Stomach (tissue), 9 donors: ENCODE measurements around the gene PSME1. TPM values are rescaled to one million over a fixed set of nuclear protein-coding genes. Genes with fewer than 3 reads are reported as not detected.

ENCODE experiments used
- DNase-seq, 2 donors: peaks; one replicate each; pipeline versions ENCODE4 v3.0.0 to v3.0.0-alpha.2; 2013 to 2019
- H3K27ac ChIP-seq, 5 donors: fragments of 200-600 bp in 4 of 5; sonication (generic) in 4 of 5; one replicate each; pipeline ENCODE4 v1.5.1; 2013 to 2019; ENCODE audit warnings: mild to moderate bottlenecking in 1 of 5, moderate library complexity in 1 of 5
- H3K27me3 ChIP-seq, 3 donors: fragments of 200-600 bp; sonication (generic); one replicate each; pipeline ENCODE4 v1.5.1; 2017 to 2019; ENCODE audit warnings: mixed run types in 1 of 3
- H3K36me3 ChIP-seq, 4 donors: fragments of 200-600 bp; sonication (generic); 1 replicate in 3 of 4; 2 replicates in 1 of 4; pipeline ENCODE4 v1.5.1; 2016 to 2019
- H3K4me1 ChIP-seq, 4 donors: fragments of 200-600 bp; sonication (generic); one replicate each; pipeline ENCODE4 v1.5.1; 2016 to 2019
- H3K4me3 ChIP-seq, 4 donors: fragments of 200-600 bp; sonication (generic) in 3 of 4; one replicate each; pipeline ENCODE4 v1.5.1; 2016 to 2019; ENCODE audit warnings: mild to moderate bottlenecking in 1 of 4
- H3K9me3 ChIP-seq, 4 donors: fragments of 200-600 bp; sonication (generic); one replicate each; pipeline ENCODE4 v1.5.1; 2016 to 2019
- EP300 ChIP-seq: sonication (generic); formaldehyde crosslinking; IDR thresholded peaks from one replicate; pipeline ENCODE4 v1.6.1; 2017; ENCODE audit warnings: antibody characterized with exemption
- POLR2A ChIP-seq, 4 donors: fragments of 450-650 bp; IDR thresholded peaks; one replicate each; pipeline ENCODE4 v1.6.1; 2016; ENCODE audit warnings: antibody characterized with exemption in 4 of 4, control low read depth in 2 of 4, mild to moderate bottlenecking in 1 of 4, moderate library complexity in 1 of 4
- POLR2AphosphoS5 ChIP-seq, 3 donors: sonication (generic); formaldehyde crosslinking; IDR thresholded peaks; one replicate each; pipeline ENCODE4 v1.6.1; 2016; ENCODE audit warnings: antibody characterized with exemption in 3 of 3
- WGBS, 5 donors: extraction: QIAGEN DNeasy Blood & Tissue Kit in 3 of 5; methylation state at CpG; one replicate each; pipeline versions ENCODE4 v1.1.5 to v1.1.7; 2013 to 2018; 5-methylcytosine and 5-hydroxymethylcytosine counted together
- intact Hi-C: fragments of 100-400 bp; cut with DNase I; formaldehyde crosslinking; loops from one replicate; pipeline ENCODE4 v1.15.1; 2023; ENCODE audit warnings: low total_unique reads
- polyA plus RNA-seq, 3 donors: library from polyadenylated mRNA; stranded (reverse); fragments of 200-250 nt; gene quantifications; one replicate each; pipeline ENCODE4 v1.2.3, GENCODE V29; 2013
- total RNA-seq, 5 donors: library from RNA; depleted of rRNA; stranded (reverse); fragments of >200 nt; gene quantifications; one replicate each; pipeline versions ENCODE4 v1.1.0 to v1.2.3, GENCODE V29; 2014 to 2016
- TF ChIP-seq, protein P1 (sequence below), 7 experiments: fragments of 450-650 bp in 4 of 7; fragments of 200-600 bp in 3 of 7; sonication (generic) in 3 of 7; IDR thresholded peaks; one replicate each; pipeline ENCODE4 v1.5.1; 2016 to 2019; ENCODE audit warnings: antibody characterized with exemption in 7 of 7, control low read depth in 2 of 7, mild to moderate bottlenecking in 1 of 7
- donor health status: healthy with polysubstance abuse.
- donor health status: Bipolar disorder and iron deficiency.
- donor health status: healthy.

Gene PSME1
- total and polyA plus RNA-seq, 8 donors: 38.5 to 322 (median 114) TPM

DNA sequence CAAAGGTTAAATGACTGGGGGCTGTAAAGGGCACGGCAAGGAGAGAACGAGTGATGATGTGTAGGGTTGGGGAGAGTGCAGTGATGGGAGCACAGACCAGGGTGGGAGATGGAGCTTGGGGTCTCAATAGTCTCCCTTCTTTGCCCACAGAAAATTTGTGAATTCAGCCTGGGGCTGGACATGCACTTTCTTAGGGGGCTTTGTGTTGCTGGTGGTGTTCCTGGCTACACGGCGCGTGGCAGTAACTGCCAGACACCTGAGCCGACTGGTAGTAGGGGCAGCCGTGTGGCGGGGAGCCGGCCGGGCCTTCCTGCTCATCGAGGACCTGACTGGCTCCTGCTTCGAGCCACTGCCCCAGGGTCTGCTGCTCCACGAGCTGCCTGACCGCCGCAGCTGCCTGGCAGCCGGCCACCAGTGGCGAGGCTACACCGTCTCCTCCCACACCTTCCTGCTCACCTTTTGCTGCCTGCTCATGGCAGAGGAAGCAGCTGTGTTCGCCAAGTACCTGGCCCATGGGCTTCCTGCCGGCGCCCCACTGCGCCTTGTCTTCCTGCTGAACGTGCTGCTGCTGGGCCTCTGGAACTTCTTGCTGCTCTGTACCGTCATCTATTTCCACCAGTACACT lies 3.8 kb upstream of the PSME1 start:
- Histone ChIP-seq H3K4me1 (peaks cover 9 to 40% (median 38%) of the 10 kb centered on the region in 4 donors), H3K4me3 (no peak overlapping the region), H3K27me3 (no peaks in the 10 kb centered on the region), H3K27ac (peak overlapping the region; percentile 13 to 59 (median 47)), H3K36me3 (peaks cover 0 to 2% (median under 1%) of the 10 kb centered on the region in 4 donors), H3K9me3 (no peaks in the 10 kb centered on the region)
- intact Hi-C loops: no loop called here
- DNase-seq: peak; percentile 46 to 80
- 43 to 73% (median 51%) methylated on average over 19 to 24 of the region's 24 CpGs for WGBS, 5 donors
- TF ChIP-seq POLR2A (IDR thresholded peaks at IDR 0.05) (no peak), EP300 (no peak), POLR2AphosphoS5 (IDR thresholded peaks at IDR 0.05) (peak in 1 of 3 donors; percentile 50)

DNA sequence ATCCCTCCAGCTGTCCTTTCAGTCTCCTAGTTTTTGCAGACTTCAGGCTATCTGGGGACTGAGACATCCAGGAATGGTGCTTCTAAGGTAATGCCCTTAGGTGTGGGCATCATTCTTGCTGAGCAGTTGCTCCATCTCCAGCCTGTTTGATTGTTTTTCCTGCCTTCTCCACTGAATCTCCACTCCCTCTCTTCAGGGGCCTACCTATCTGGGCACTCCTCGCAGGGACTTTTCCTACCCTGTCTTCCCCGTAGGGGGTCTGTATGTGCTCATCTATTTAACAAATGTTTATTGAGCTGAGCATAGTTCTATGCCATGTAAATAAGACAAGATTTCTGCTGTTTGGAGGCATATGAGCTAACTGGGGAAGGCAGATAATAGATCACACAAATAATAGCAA lies 3.0 kb upstream of the PSME1 start:
- Histone ChIP-seq H3K4me1 (peaks cover 12 to 48% (median 46%) of the 10 kb centered on the region in 4 donors), H3K27me3 (no peaks in the 10 kb centered on the region), H3K27ac (peak overlapping the region in 1 of 5 donors; percentile 53), H3K4me3 (no peak overlapping the region), H3K9me3 (no peaks in the 10 kb centered on the region), H3K36me3 (peaks cover 7 to 10% (median 9%) of the 10 kb centered on the region in 4 donors)
- WGBS, 5 donors: 91 to 98% (median 96%) methylated on average over 2 of the region's 2 CpGs
- TF ChIP-seq EP300 (no peak), POLR2A (IDR thresholded peaks at IDR 0.05) (no peak), POLR2AphosphoS5 (IDR thresholded peaks at IDR 0.05) (no peak)
- TF ChIP-seq, protein P1, sequence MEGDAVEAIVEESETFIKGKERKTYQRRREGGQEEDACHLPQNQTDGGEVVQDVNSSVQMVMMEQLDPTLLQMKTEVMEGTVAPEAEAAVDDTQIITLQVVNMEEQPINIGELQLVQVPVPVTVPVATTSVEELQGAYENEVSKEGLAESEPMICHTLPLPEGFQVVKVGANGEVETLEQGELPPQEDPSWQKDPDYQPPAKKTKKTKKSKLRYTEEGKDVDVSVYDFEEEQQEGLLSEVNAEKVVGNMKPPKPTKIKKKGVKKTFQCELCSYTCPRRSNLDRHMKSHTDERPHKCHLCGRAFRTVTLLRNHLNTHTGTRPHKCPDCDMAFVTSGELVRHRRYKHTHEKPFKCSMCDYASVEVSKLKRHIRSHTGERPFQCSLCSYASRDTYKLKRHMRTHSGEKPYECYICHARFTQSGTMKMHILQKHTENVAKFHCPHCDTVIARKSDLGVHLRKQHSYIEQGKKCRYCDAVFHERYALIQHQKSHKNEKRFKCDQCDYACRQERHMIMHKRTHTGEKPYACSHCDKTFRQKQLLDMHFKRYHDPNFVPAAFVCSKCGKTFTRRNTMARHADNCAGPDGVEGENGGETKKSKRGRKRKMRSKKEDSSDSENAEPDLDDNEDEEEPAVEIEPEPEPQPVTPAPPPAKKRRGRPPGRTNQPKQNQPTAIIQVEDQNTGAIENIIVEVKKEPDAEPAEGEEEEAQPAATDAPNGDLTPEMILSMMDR (IDR thresholded peaks at IDR 0.05): no peak
- DNase-seq: no peak
- intact Hi-C loops: no loop called here

DNA sequence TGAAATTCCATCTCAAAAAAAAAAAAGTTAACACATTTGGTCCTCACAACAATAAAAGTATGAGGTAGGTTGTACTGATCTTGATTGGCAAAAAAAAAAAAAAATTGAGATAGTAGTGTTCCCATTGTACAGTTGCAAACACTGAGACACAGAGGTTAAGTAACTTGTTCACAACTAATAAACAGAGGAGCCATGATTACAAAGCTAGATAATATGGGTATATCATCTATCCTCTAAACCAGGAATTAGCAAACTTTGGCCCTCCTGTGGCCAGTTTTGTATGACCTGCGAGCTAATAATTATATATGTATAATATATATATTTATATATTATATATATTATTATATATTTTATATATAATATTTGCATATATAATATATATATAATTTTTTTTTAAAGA lies 2.3 kb upstream of the PSME1 start:
- H3K4me1 ChIP-seq: peaks cover 12 to 55% (median 52%) of the 10 kb centered on the region in 4 donors
- no peak overlapping the region for H3K27ac ChIP-seq
- no peak overlapping the region for H3K4me3 ChIP-seq
- H3K36me3 ChIP-seq: peaks cover 14 to 18% (median 16%) of the 10 kb centered on the region in 4 donors
- WGBS, 5 donors: 83 to 93% (median 89%) methylated on average over 1 of the region's 1 CpG
- no peak for TF ChIP-seq POLR2AphosphoS5 (IDR thresholded peaks at IDR 0.05)
- no peak for TF ChIP-seq POLR2A (IDR thresholded peaks at IDR 0.05)
- TF ChIP-seq, protein P1 (IDR thresholded peaks at IDR 0.05): no peak
- no peak for TF ChIP-seq EP300
- DNase-seq: no peak
- H3K9me3 ChIP-seq: no peaks in the 10 kb centered on the region
- no peaks in the 10 kb centered on the region for H3K27me3 ChIP-seq
- intact Hi-C loops: no loop called here

DNA sequence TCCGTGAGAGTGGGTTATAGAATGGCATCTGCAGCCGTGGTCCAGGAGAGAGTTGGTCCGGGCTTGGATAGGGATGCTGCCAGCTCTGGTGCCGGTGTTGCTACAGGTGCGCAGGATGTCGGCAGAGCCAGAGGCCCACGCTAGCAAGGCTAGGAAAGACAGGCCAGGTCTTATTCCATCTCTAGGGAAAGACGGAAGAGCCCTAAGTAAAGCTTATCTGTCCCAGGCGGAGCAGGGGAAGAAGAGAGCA lies 485 bp upstream of the PSME1 start:
- Histone ChIP-seq H3K4me3 (peak overlapping the region; percentile 94 to 99 (median 96)), H3K27ac (peak overlapping the region; percentile 78 to 98 (median 95)), H3K4me1 (peaks cover 12 to 73% (median 69%) of the 10 kb centered on the region in 4 donors), H3K36me3 (peaks cover 23 to 26% (median 24%) of the 10 kb centered on the region in 4 donors), H3K9me3 (no peaks in the 10 kb centered on the region), H3K27me3 (no peaks in the 10 kb centered on the region)
- TF ChIP-seq, protein P1 (IDR thresholded peaks at IDR 0.05): no peak
- TF ChIP-seq EP300 (no peak), POLR2A (IDR thresholded peaks at IDR 0.05) (no peak)
- intact Hi-C loops: no loop called here
- no peak for DNase-seq
- WGBS, 5 donors: 0 to 5% (median 2%) methylated on average over 8 to 9 of the region's 9 CpGs
